Ascending aorta (tissue), 2 donors: ENCODE results near the gene SDK1. TPM values are rescaled to one million over a fixed set of nuclear protein-coding genes. Genes with fewer than 3 reads are reported as not detected.

Source experiments
- DNase-seq, 2 donors: peaks; one replicate each; pipeline ENCODE4 v3.0.0-alpha.2; 2019; ENCODE audit warnings: low spot score in 2 of 2
- H3K27ac ChIP-seq, 2 donors: fragments of 200-600 bp; sonication (generic); one replicate each; pipeline ENCODE4 v1.5.1; 2016 to 2017; ENCODE audit warnings: mild to moderate bottlenecking in 1 of 2
- H3K27me3 ChIP-seq: fragments of 200-600 bp; sonication (generic); one replicate; pipeline ENCODE4 v1.5.1; 2017
- H3K36me3 ChIP-seq, 2 donors: fragments of 200-600 bp; sonication (generic); one replicate each; pipeline ENCODE4 v1.5.1; 2016
- H3K4me1 ChIP-seq, 2 donors: fragments of 200-600 bp; sonication (generic); one replicate each; pipeline ENCODE4 v1.5.1; 2016 to 2017; ENCODE audit warnings: mild to moderate bottlenecking in 1 of 2
- H3K4me3 ChIP-seq, 2 donors: fragments of 200-600 bp; sonication (generic); one replicate each; pipeline ENCODE4 v1.5.1; 2016 to 2017; ENCODE audit warnings: mild to moderate bottlenecking in 1 of 2
- H3K9me3 ChIP-seq, 2 donors: fragments of 200-600 bp; sonication (generic); one replicate each; pipeline ENCODE4 v1.5.1; 2016
- intact Hi-C: fragments of 100-400 bp; cut with DNase I; formaldehyde crosslinking; loops from one replicate; pipeline ENCODE4 v1.15.1; 2023
- total RNA-seq: library from RNA; depleted of rRNA; stranded (reverse); fragments of >200 nt; gene quantifications from one replicate; pipeline ENCODE4 v1.1.0, GENCODE V29; 2016
- TF ChIP-seq, protein P1 (sequence below), 3 experiments: fragments of 200-600 bp in 2 of 3; fragments of 450-650 bp in 1 of 3; sonication (generic) in 2 of 3; IDR thresholded peaks; one replicate each; pipeline ENCODE4 v1.5.1; 2016 to 2019; ENCODE audit warnings: antibody characterized with exemption in 3 of 3, mild to moderate bottlenecking in 1 of 3, moderate library complexity in 1 of 3

Gene SDK1
- total RNA-seq, 1 donor from 2014 or later: 13.3 TPM

DNA sequence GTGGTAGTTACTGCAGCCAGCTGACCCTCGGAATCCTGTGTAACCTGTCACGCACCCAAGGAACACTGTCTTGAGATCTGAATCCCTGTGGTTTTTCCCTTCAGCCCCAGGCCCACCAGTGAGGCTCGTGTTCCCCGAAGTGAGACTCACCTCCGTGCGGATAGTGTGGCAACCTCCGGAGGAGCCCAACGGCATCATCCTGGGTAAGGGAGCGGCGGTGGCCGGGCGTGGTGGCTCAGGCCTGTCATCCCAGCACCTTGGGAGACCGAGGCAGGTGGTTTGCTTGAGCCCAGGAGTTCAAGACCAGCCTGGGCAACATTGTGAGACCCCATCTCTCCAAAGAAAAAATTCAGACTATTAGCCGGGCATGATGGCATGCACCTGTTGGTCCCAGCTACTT is 831.2 kb downstream of the SDK1 start:
- H3K27ac ChIP-seq: no peak overlapping the region
- no peak for DNase-seq
- H3K4me3 ChIP-seq: no peak overlapping the region
- TF ChIP-seq, protein P1, sequence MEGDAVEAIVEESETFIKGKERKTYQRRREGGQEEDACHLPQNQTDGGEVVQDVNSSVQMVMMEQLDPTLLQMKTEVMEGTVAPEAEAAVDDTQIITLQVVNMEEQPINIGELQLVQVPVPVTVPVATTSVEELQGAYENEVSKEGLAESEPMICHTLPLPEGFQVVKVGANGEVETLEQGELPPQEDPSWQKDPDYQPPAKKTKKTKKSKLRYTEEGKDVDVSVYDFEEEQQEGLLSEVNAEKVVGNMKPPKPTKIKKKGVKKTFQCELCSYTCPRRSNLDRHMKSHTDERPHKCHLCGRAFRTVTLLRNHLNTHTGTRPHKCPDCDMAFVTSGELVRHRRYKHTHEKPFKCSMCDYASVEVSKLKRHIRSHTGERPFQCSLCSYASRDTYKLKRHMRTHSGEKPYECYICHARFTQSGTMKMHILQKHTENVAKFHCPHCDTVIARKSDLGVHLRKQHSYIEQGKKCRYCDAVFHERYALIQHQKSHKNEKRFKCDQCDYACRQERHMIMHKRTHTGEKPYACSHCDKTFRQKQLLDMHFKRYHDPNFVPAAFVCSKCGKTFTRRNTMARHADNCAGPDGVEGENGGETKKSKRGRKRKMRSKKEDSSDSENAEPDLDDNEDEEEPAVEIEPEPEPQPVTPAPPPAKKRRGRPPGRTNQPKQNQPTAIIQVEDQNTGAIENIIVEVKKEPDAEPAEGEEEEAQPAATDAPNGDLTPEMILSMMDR (IDR thresholded peaks at IDR 0.05): no peak
- no peaks in the 10 kb centered on the region for H3K9me3 ChIP-seq
- intact Hi-C loops: no loop called here
- H3K36me3 ChIP-seq: peaks cover 24 to 25% of the 10 kb centered on the region in 2 donors
- H3K4me1 ChIP-seq: no peaks in the 10 kb centered on the region
- H3K27me3 ChIP-seq: no peaks in the 10 kb centered on the region

DNA sequence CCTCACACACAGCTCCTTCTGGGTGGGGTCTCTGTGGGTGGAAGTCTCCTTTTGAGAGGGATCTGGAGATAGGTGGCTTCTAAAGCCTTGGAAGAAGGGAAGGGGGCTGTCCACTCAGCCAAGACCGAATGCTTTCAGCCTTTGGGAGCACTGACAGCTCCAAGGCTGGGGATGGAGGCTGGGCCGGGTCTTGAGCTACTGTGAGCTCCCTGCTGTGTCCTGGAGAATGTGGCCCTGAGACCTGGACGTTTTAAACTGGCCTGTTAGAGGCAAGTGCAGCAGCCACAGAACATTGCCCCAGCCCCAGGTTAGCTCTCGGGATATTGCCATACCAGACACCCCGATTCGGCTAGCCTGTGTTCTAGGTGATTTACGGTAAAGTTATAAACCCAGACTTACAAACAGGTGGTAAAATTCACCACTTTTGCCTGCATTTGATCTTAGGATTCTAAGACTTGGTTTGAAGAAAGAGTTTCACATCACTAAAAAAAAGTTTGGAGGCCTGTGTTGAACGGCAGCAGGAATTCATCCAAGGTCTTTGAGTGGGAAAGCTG is 832.5 kb downstream of the SDK1 start:
- TF ChIP-seq, protein P1 (IDR thresholded peaks at IDR 0.05): no peak

DNA sequence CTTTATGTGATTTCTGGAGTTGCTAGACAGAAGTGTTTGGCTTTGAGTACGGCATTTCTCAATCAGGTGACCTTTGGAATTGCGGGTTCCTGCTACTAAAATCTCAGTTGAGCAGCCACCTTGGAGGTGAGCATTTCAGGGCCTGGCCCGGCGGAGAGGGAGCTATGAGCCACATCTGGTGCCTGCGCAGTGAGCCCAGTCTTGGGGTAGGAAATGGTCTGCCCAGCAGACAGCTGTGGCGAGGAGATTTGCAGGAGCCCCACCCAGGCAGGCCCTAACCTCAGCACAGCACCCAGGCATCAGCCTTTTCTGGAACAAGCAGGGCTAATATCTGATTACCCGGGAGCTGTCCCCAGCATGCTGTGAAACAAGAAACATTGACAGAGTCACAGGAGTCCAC is 833.2 kb downstream of the SDK1 start:
- intact Hi-C loops: no loop called here
- Histone ChIP-seq H3K27ac (no peak overlapping the region), H3K4me3 (no peak overlapping the region), H3K9me3 (no peaks in the 10 kb centered on the region), H3K36me3 (peaks cover 20 to 25% of the 10 kb centered on the region in 2 donors), H3K4me1 (no peaks in the 10 kb centered on the region), H3K27me3 (no peaks in the 10 kb centered on the region)
- DNase-seq: no peak
- TF ChIP-seq, protein P1 (IDR thresholded peaks at IDR 0.05): no peak

More for the DNA sequence above, 832.5 kb downstream of the SDK1 start:
- Histone ChIP-seq H3K36me3 (peaks cover 20 to 25% of the 10 kb centered on the region in 2 donors), H3K27ac (no peak overlapping the region), H3K4me1 (no peaks in the 10 kb centered on the region), H3K4me3 (no peak overlapping the region), H3K27me3 (no peaks in the 10 kb centered on the region), H3K9me3 (no peaks in the 10 kb centered on the region)
- DNase-seq: no peak
- intact Hi-C loops: no loop called here

DNA sequence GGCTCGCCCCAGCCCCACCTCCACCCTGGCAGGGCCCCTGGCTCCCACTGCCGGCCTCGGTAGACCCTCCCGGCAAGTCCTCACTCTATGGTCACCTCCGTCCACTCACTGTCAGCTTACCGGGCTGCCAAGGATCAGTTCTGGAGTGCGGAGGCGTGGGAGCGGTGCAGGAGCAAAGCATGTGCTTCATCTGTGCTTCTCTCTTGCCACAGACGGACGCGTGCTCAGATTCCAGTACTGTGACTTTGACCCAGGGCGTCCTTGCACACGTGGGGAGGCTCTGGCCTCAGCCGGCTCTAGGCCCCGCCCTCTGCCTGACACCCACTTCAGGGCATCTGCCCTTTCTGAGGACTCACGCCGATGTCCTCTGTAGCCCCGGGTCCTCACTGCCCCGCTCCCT is 833.6 kb downstream of the SDK1 start:
- intact Hi-C loops: no loop called here
- DNase-seq: no peak
- TF ChIP-seq, protein P1 (IDR thresholded peaks at IDR 0.05): no peak
- peaks cover 20 to 23% of the 10 kb centered on the region in 2 donors for H3K36me3 ChIP-seq
- H3K27me3 ChIP-seq: no peaks in the 10 kb centered on the region
- H3K27ac ChIP-seq: no peak overlapping the region
- no peaks in the 10 kb centered on the region for H3K9me3 ChIP-seq
- H3K4me1 ChIP-seq: no peaks in the 10 kb centered on the region
- H3K4me3 ChIP-seq: no peak overlapping the region

DNA sequence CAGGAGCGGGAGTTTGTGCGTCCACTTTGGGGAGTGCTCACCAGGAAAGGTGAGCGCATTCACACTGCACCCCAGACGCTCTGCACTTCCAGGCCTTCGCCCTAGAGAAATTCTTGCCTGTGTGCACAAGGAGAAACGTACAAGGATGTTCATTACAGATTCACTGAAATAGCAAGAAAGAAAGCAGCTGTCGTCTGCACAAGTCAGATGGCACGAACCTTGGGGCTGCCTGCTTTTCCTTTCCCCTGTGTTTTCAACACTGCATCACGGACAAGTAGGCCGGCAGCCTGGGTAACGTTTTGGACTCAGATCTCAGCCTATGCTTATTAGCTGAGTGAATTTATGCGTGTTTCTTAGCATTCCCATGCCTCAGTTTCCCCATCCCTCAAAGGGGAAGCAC is 834.2 kb downstream of the SDK1 start:
- Histone ChIP-seq H3K4me1 (no peaks in the 10 kb centered on the region), H3K4me3 (no peak overlapping the region), H3K27ac (no peak overlapping the region), H3K9me3 (no peaks in the 10 kb centered on the region), H3K36me3 (peaks cover 16 to 20% of the 10 kb centered on the region in 2 donors), H3K27me3 (no peaks in the 10 kb centered on the region)
- intact Hi-C loops: no loop called here
- DNase-seq: no peak
- TF ChIP-seq, protein P1 (IDR thresholded peaks at IDR 0.05): no peak

DNA sequence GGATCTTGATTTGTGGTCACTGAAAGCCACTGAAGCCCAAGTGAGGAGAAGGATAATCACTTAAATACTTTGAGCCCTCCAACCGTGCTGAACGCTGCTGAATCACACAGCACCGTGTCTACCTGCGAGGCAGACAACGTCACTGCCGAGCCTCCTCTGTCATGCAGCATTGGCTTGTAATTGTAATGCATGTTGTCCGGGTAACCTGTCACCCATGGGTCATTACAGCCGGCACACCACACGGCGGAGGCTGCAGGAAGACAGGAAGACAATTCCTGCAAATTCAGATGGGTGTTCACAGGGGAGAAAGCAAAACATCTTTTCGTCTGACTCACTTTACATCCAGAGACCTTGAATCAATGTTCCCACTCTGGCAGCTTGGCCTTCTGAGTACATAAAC is 835.0 kb downstream of the SDK1 start:
- H3K4me1 ChIP-seq: no peaks in the 10 kb centered on the region
- TF ChIP-seq, protein P1 (IDR thresholded peaks at IDR 0.05): no peak
- H3K9me3 ChIP-seq: no peaks in the 10 kb centered on the region
- intact Hi-C loops: no loop called here
- no peak for DNase-seq
- no peaks in the 10 kb centered on the region for H3K27me3 ChIP-seq
- peaks cover 14 to 19% of the 10 kb centered on the region in 2 donors for H3K36me3 ChIP-seq
- H3K27ac ChIP-seq: no peak overlapping the region
- H3K4me3 ChIP-seq: no peak overlapping the region
